Caco-2 (cell line): ENCODE measurements around the gene LPIN1. TPM values are rescaled to one million over a fixed set of nuclear protein-coding genes. Genes with fewer than 3 reads are reported as not detected.
"Not testable (repeated sequence)": the region's sequence is repeated elsewhere in the genome, so short reads cannot be mapped to it uniquely, and the experiment has no call there.

ENCODE experiments used
- BruUV-seq: library from RNA; stranded (reverse); fragments of 400-500 nt; replicated peaks from 2 replicates; lab custom pipeline; 2021; lab: Mats Ljungman, UMichigan
- CTCF ChIA-PET: fragments of 300-600 bp; sonication (Branson Sonifier 250); formaldehyde crosslinking; loops from one replicate; lab custom pipeline; 2022; ENCODE audit warnings: antibody characterized with exemption; lab: Charles Lee
- POLR2A ChIA-PET: fragments of 300-600 bp; sonication (Branson Sonifier 250); formaldehyde crosslinking; loops from one replicate; lab custom pipeline; 2022; ENCODE audit warnings: antibody characterized with exemption; lab: Charles Lee
- DNase-seq, 2 experiments: peaks; one replicate each; pipeline versions ENCODE4 v3.0.0 to v3.0.0-alpha.2; 2020 to 2022
- H3K27me3 ChIP-seq: replicated peaks from 2 replicates; pipeline ENCODE4 v1.6.0; 2011; ENCODE audit warnings: low read length; ENCODE audit not compliant: control insufficient read depth, insufficient read depth
- H3K36me3 ChIP-seq: 2 replicates; pipeline ENCODE4 v1.5.1; 2011; ENCODE audit warnings: low read length; ENCODE audit not compliant: control insufficient read depth, insufficient read depth
- H3K4me1 ChIP-seq: fragments of 250-450 bp; sonication (Bioruptor Pico); 2 replicates; pipeline ENCODE4 v1.5.1; 2020; ENCODE audit warnings: mild to moderate bottlenecking
- H3K4me3 ChIP-seq: 2 replicates; pipeline ENCODE4 v1.5.1; 2011; ENCODE audit warnings: low read depth, mild to moderate bottlenecking, control low read depth, low read length
- H3K9me3 ChIP-seq: fragments of 250-450 bp; sonication (Bioruptor Pico); 2 replicates; pipeline ENCODE4 v1.5.1; 2020; ENCODE audit warnings: mild to moderate bottlenecking, moderate library complexity
- H3K27ac Mint-ChIP-seq: one replicate; pipeline ENCODE4 v1.8.0; 2022; ENCODE audit warnings: mixed read lengths; ENCODE audit not compliant: unreplicated experiment
- H3K27me3 Mint-ChIP-seq: one replicate; pipeline ENCODE4 v1.8.0; 2022; ENCODE audit warnings: mixed read lengths; ENCODE audit not compliant: insufficient read depth, unreplicated experiment
- H3K36me3 Mint-ChIP-seq: one replicate; pipeline ENCODE4 v1.8.0; 2022; ENCODE audit warnings: mild to moderate bottlenecking, mixed read lengths; ENCODE audit not compliant: insufficient read depth, unreplicated experiment
- H3K4me1 Mint-ChIP-seq: one replicate; pipeline ENCODE4 v1.8.0; 2022; ENCODE audit warnings: low read depth, mixed read lengths; ENCODE audit not compliant: unreplicated experiment
- H3K4me3 Mint-ChIP-seq: one replicate; pipeline ENCODE4 v1.8.0; 2022; ENCODE audit warnings: mild to moderate bottlenecking, moderate library complexity, mixed read lengths; ENCODE audit not compliant: unreplicated experiment
- H3K9me3 Mint-ChIP-seq: one replicate; pipeline ENCODE4 v1.8.0; 2022; ENCODE audit warnings: mixed read lengths; ENCODE audit not compliant: unreplicated experiment
- intact Hi-C: fragments of 100-400 bp; cut with micrococcal nuclease; formaldehyde crosslinking; loops from one replicate; pipeline ENCODE4 v1.10.0; 2022; ENCODE audit not compliant: unreplicated experiment
- total RNA-seq: library from RNA; stranded (reverse); gene quantifications from 2 replicates; pipeline ENCODE4 v1.2.3, GENCODE V29; 2022
- TF ChIP-seq, protein P1 (sequence below), 2 experiments: fragments of 200-600 bp in 1 of 2; IDR thresholded peaks; 1 replicate in 1 of 2; 2 replicates in 1 of 2; pipeline versions ENCODE4 v1.5.1 to v1.8.0; 2011 to 2022; ENCODE audit warnings: antibody characterized with exemption in 1 of 2, control low read depth in 1 of 2, inconsistent platforms in 1 of 2, low read depth in 1 of 2, low read length in 1 of 2, mild to moderate bottlenecking in 1 of 2, moderate library complexity in 1 of 2; ENCODE audit not compliant: insufficient read depth in 1 of 2, severe bottlenecking in 1 of 2, unreplicated experiment in 1 of 2

LPIN1 gene
- total RNA-seq, 1 experiment from 2014 or later = 12.5 TPM

DNA sequence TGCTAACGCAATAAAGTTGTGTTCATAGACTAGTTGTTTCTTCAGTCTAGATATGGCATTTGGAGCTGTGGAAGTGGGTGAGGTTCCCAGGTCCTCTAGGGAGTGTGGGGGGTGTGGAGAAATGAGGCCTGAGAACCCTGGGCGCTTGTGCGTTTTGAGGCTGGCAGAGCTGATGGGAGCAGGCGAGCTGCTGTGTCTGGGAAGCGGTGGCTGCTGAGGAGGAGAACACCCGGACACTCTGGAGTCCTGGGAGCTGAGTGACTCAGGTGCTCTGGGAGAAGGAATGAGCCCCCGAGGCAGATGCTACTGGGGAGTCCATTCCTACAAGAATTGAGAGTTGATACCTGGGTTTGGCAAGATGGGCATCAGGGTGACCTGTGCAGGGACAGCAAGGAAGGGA is 67.5 kb downstream of the LPIN1 start:
- intact Hi-C loops = no loop called here
- BruUV-seq = no TSS peak
- POLR2A ChIA-PET = no interaction called here
- TF ChIP-seq, protein P1, sequence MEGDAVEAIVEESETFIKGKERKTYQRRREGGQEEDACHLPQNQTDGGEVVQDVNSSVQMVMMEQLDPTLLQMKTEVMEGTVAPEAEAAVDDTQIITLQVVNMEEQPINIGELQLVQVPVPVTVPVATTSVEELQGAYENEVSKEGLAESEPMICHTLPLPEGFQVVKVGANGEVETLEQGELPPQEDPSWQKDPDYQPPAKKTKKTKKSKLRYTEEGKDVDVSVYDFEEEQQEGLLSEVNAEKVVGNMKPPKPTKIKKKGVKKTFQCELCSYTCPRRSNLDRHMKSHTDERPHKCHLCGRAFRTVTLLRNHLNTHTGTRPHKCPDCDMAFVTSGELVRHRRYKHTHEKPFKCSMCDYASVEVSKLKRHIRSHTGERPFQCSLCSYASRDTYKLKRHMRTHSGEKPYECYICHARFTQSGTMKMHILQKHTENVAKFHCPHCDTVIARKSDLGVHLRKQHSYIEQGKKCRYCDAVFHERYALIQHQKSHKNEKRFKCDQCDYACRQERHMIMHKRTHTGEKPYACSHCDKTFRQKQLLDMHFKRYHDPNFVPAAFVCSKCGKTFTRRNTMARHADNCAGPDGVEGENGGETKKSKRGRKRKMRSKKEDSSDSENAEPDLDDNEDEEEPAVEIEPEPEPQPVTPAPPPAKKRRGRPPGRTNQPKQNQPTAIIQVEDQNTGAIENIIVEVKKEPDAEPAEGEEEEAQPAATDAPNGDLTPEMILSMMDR (IDR thresholded peaks at IDR 0.05; ENCODE audit: insufficient read depth in 1 of 2, low read depth in 1 of 2, low read length in 1 of 2, severe bottlenecking in 1 of 2, unreplicated experiment in 1 of 2) = no peak
- Mint-ChIP-seq H3K4me1 (no peaks in the 10 kb centered on the region), H3K36me3 (peaks cover 6% of the 10 kb centered on the region), H3K27me3 (no peaks in the 10 kb centered on the region), H3K4me3 (no peak overlapping the region), H3K27ac (no peak overlapping the region), H3K9me3 (no peaks in the 10 kb centered on the region)
- H3K4me1 ChIP-seq = peaks cover 1% of the 10 kb centered on the region; the same call in 1 of the 2 replicates
- H3K9me3 ChIP-seq = no peaks in the 10 kb centered on the region
- H3K27me3 ChIP-seq = no peaks in the 10 kb centered on the region
- no peak for DNase-seq
- no peak overlapping the region for H3K4me3 ChIP-seq
- no peaks in the 10 kb centered on the region; the same call in 1 of the 2 replicates for H3K36me3 ChIP-seq
- CTCF ChIA-PET = no interaction called here

DNA sequence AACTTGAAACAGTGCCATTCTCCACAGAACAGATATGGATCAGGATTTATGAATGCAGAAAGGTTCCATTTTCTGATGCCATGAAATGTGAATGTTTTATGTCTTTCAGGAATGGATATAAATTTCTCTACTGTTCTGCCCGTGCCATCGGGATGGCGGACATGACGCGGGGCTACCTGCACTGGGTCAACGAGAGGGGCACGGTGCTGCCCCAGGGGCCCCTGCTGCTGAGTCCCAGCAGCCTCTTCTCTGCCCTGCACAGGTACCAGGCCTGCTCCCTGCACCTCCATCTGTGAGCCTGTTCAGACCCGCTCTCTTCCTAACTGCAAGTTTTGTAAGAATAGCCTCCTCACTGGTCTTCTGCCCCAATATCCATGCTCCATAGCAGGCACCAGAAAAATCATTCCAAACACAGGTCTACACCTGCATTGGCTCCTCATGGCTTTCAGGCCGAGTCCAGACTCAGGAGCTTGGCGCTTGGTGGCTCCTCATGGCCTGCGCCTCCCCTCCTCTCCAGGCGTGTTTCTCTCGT is 68.6 kb downstream of the LPIN1 start:
- no peak for DNase-seq
- Histone ChIP-seq H3K4me3 (no peak overlapping the region), H3K4me1 (peaks cover 5% of the 10 kb centered on the region), H3K27me3 (no peaks in the 10 kb centered on the region), H3K9me3 (no peaks in the 10 kb centered on the region), H3K36me3 (no peaks in the 10 kb centered on the region; the same call in 1 of the 2 replicates)
- CTCF ChIA-PET = no interaction called here
- Mint-ChIP-seq H3K36me3 (peaks cover 15% of the 10 kb centered on the region), H3K27ac (no peak overlapping the region), H3K4me3 (no peak overlapping the region), H3K27me3 (no peaks in the 10 kb centered on the region), H3K9me3 (no peaks in the 10 kb centered on the region), H3K4me1 (no peaks in the 10 kb centered on the region)
- TF ChIP-seq, protein P1 (IDR thresholded peaks at IDR 0.05; ENCODE audit: insufficient read depth in 1 of 2, low read depth in 1 of 2, low read length in 1 of 2, severe bottlenecking in 1 of 2, unreplicated experiment in 1 of 2) = no peak
- intact Hi-C loops = no loop called here
- POLR2A ChIA-PET = no interaction called here
- BruUV-seq = no TSS peak

DNA sequence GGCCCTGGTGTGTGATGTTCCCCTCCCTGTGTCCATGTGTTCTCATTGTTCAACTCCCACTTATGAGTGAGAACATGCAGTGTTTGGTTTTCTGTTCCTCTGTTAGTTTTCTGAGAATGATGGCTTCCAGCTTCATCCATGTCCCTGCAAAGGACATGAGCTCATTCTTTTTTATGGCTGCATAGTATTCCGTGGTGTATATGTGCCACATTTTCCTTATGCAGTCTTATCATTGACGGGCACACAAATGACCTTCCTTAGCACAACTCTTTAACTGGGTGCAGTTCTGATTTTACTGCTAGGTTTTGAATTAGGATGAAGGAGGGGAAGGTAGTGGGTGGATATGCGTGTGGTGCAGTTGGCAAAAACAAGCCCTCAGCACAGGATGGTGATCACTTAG is 70.5 kb downstream of the LPIN1 start:
- H3K9me3 Mint-ChIP-seq, H3K27ac Mint-ChIP-seq, DNase-seq, H3K9me3 ChIP-seq, POLR2A ChIA-PET, BruUV-seq, H3K4me3 Mint-ChIP-seq, H3K27me3 ChIP-seq, H3K4me3 ChIP-seq, CTCF ChIA-PET, H3K4me1 Mint-ChIP-seq, intact Hi-C loops, H3K4me1 ChIP-seq, H3K36me3 ChIP-seq, H3K27me3 Mint-ChIP-seq: not testable (repeated sequence)
- H3K36me3 Mint-ChIP-seq = peaks cover 11% of the 10 kb centered on the region
